ENCODE data around the gene TRPC4. TPM values are rescaled to one million over a fixed set of nuclear protein-coding genes. Genes with fewer than 3 reads are reported as not detected.
A peak's percentile ranks its signal among the peaks of the same experiment; 100 is the strongest.

Gene TRPC4
- polyA plus RNA-seq, 2 of the 4 experiments (the other 2 are of a cell fraction), result 0.04 to 0.05 TPM

GRCh38 chr13:37716420-37717195 lies 153.0 kb downstream of the TRPC4 start:
- ATAC-seq (no peak), DNase-seq (ENCODE audit: low read depth in 1 of 2, low spot score in 1 of 2) (no peak), FAIRE-seq (no peak)
- H3K4me2 ChIP-seq, result no peak overlapping the region
- TF ChIP-seq CHD2 (IDR thresholded peaks at IDR 0.05; ENCODE audit: low read length, partially characterized antibody), result no peak
- TF ChIP-seq MAX (IDR thresholded peaks at IDR 0.05), result no peak
- no peak for TF ChIP-seq ATOH8 (CRISPR knock-in tag; IDR thresholded peaks at IDR 0.05; ENCODE audit: low read depth)
- no peak for TF ChIP-seq BHLHE40 (IDR thresholded peaks at IDR 0.05; ENCODE audit: low read depth, low read length)
- TF ChIP-seq ZC3H11A (IDR thresholded peaks at IDR 0.05), result no peak
- no peak for TF ChIP-seq MYC (IDR thresholded peaks at IDR 0.05; ENCODE audit: borderline replicate concordance, low read length)
- no peak for TF ChIP-seq HOXA7 (CRISPR knock-in tag; IDR thresholded peaks at IDR 0.05)
- TF ChIP-seq RAD21 (conservative IDR thresholded peaks at IDR 0.05 in 1 of 2, IDR thresholded peaks at IDR 0.05 in 1 of 2), result no peak
- TF ChIP-seq KDM1A (IDR thresholded peaks at IDR 0.05; ENCODE audit: low read depth), result no peak
- TF ChIP-seq MAFK (IDR thresholded peaks at IDR 0.05; ENCODE audit: partially characterized antibody), result no peak
- no peak for TF ChIP-seq KDM5A (IDR thresholded peaks at IDR 0.05)
- TF ChIP-seq TFCP2L1 (CRISPR knock-in tag; IDR thresholded peaks at IDR 0.05), result no peak
- no peak for TF ChIP-seq FOSL2 (IDR thresholded peaks at IDR 0.05)
- no peak for TF ChIP-seq FOSL2 (CRISPR knock-in tag; IDR thresholded peaks at IDR 0.05)
- no peak for TF ChIP-seq RCOR1 (IDR thresholded peaks at IDR 0.05; ENCODE audit: low read depth, low read length)
- no peak for TF ChIP-seq NPAS2 (CRISPR knock-in tag; IDR thresholded peaks at IDR 0.05; ENCODE audit: borderline replicate concordance)
- TF ChIP-seq HOXB13 (CRISPR knock-in tag; IDR thresholded peaks at IDR 0.05; ENCODE audit: low read depth), result no peak
- no peak for TF ChIP-seq JUNB (IDR thresholded peaks at IDR 0.05)
- no peak for TF ChIP-seq PBX3 (IDR thresholded peaks at IDR 0.05)
- no peak for TF ChIP-seq HDAC2 (IDR thresholded peaks at IDR 0.05)
- POLR2A ChIA-PET, result no interaction called here
- CTCF ChIA-PET, result no interaction called here
- no peak overlapping the region for H3K4me3 ChIP-seq
- no peaks in the 10 kb centered on the region for H3K4me1 ChIP-seq
- H3K9me3 ChIP-seq, result no peaks in the 10 kb centered on the region
- WGBS (ENCODE audit: missing lambda C conversion rate), result 40% methylated on average over 8 of the region's 8 CpGs
- H3K27ac ChIP-seq, result no peak overlapping the region

GRCh38 chr13:37715606-37716015 lies 154.0 kb downstream of the TRPC4 start:
- WGBS (ENCODE audit: missing lambda C conversion rate), result 29% methylated on average over 6 of the region's 6 CpGs
- ChIA-PET POLR2A (no interaction called here), CTCF (no interaction called here)
- Histone ChIP-seq H3K9me3 (no peaks in the 10 kb centered on the region), H3K4me3 (no peak overlapping the region), H3K4me1 (no peaks in the 10 kb centered on the region), H3K4me2 (no peak overlapping the region), H3K27ac (no peak overlapping the region)
- ATAC-seq (no peak), FAIRE-seq (no peak), DNase-seq (ENCODE audit: low read depth in 1 of 2, low spot score in 1 of 2) (peak in 1 of 2 experiments; percentile 11)
- TF ChIP-seq ELK1 (IDR thresholded peaks at IDR 0.05; ENCODE audit: low read depth, low read length) (no peak), HMGXB4 (CRISPR knock-in tag; IDR thresholded peaks at IDR 0.05; ENCODE audit: borderline replicate concordance) (no peak), POLR2AphosphoS2 (conservative IDR thresholded peaks at IDR 0.05; ENCODE audit: low read length) (no peak), CEBPB (IDR thresholded peaks at IDR 0.05) (peak; percentile 6 to 51; a peak in 2 of 4 replicates)

Measured in A549 (cell line).